Measurements from ENCODE around the gene PPP1R27.

PPP1R27 gene

GRCh38 chr17:81819708-81820107 lies 15.1 kb downstream of the PPP1R27 start:
- no peak for DNase-seq

- no peak for DNase-seq
Measured at GRCh38 chr17:81817758-81818147, 17.1 kb downstream of the PPP1R27 start.

DNA sequence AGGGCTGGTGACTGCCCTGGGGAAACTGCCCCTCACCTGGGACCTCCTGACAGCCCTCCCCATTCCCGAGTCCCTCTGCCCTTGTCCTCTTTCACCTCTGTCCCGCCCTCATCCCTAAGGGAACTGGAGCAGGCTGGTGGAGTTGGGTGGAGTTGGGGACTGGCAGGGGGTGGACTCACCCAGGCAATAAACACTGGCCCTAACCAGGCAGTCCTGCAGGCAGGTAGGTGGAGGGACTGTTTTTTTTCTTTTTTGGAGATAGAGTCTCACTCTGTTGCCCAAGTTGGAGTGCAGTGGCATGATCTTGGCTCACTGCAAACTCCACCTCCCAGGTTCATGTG lies 19.2 kb downstream of the PPP1R27 start:
- no peak for DNase-seq

DNA sequence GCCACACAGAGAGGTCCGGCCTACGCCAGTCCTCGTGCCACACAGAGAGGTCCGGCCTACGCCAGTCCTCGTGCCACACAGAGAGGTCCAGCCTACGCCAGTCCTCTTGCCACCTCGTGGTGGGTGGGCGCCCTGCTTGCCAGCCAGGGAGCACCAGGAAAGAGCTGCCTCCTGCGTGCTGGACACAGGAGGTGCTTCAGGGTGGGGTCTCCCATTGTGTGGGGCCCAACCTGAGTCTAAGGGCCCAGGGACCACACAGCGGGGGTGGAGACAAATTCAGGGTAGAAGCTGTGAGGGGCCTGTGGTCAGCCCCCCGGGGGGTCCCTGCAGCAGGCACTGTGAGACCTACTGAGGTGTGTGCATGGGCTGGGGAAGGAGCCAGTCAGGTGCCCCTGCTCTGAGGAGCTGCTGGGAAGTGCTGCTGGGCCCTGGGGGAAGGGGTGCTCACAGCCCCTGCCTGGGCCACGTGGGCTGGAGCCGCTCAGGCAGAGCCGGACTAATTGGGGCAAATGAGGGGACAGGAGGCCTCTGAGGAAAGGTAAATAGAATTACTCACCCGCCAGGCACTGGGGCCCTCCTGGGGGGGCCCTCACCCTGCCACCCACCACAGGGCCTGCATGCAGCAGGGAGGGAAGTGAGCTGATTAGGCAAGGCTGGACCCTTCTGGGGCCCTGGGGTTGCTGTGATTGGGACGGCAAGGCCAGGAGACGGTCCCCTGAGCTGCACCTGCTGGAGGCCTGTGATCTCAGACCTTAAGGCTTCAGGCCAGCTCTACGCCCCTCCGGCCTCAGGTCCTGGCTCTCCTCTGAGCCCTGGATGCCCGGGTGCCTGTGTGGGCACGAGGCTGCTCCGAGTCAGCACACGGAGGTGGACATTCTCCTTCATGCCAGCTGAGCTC lies 19.9 kb downstream of the PPP1R27 start:
- no peak for DNase-seq

DNA sequence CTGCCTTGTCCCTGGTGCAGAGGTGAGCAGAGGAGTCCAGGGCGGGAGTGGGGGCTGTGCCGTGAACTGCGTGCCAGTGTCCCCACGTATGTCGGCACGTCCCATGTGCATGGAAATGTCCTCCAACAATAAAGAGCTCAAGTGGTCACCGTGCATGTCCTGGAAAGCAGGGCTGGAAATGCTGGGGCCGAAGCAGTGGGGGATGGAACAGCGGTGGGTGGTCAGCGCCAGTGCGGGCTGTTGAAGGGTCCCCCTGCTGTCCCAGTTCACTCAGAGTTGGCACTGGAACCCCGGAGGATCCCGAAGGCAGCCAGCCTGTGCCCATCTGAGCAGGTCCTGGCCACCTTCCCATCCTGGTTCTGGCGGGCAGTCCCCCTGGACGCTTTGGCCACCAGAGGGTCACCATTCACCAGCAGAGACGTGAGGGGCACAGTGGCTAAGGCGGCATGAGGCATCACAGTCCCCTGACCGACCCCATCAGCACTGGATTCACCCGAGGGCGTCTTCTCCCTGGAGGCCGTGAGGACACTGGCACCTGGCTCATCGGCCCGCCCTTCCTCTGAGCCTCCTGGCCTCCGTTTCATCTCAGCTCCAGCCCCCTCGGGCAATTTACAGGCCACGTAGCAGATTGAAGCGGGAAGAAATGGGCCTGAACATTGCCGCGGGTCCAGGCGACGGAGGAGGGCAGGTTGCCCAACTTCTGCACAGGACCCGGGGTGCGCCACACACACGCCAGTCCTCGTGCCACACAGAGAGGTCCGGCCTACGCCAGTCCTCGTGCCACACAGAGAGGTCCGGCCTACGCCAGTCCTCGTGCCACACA lies 20.8 kb downstream of the PPP1R27 start:
- no peak for DNase-seq

- DNase-seq = no peak
Measured at GRCh38 chr17:81813371-81813684, 21.5 kb downstream of the PPP1R27 start.

DNA sequence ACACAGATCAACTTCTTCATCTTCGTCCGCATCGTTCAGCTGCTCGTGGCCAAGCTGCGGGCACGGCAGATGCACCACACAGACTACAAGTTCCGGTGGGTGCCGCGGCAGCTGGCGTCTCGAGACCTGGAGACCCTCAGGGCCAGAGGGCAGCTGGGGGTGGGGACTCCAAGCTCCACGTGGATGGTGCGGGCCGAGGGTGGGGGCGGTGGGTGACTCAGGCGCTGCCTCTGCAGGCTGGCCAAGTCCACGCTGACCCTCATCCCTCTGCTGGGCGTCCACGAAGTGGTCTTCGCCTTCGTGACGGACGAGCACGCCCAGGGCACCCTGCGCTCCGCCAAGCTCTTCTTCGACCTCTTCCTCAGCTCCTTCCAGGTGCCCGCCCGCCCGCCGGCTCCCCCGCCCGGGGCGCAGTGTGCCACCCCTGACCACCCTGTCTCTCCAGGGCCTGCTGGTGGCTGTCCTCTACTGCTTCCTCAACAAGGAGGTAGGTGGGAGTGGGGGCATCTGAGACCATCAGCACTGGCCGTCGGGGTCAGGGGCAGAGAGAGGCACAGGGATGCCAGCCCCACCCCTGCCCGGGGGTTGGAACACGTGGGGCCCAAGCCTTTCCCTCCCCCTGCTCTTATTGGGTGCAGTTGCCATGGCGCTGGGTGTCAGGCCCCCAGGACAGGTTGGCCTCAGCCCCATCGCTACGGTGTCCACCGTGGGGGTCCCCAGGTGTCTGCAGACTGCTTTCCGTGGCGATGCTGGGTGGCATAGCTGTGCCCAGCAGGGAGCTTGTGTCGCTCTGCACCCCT lies 22.1 kb downstream of the PPP1R27 start:
- no peak for DNase-seq

GRCh38 chr17:81811705-81812570 lies 22.9 kb downstream of the PPP1R27 start:
- no peak for DNase-seq

DNA sequence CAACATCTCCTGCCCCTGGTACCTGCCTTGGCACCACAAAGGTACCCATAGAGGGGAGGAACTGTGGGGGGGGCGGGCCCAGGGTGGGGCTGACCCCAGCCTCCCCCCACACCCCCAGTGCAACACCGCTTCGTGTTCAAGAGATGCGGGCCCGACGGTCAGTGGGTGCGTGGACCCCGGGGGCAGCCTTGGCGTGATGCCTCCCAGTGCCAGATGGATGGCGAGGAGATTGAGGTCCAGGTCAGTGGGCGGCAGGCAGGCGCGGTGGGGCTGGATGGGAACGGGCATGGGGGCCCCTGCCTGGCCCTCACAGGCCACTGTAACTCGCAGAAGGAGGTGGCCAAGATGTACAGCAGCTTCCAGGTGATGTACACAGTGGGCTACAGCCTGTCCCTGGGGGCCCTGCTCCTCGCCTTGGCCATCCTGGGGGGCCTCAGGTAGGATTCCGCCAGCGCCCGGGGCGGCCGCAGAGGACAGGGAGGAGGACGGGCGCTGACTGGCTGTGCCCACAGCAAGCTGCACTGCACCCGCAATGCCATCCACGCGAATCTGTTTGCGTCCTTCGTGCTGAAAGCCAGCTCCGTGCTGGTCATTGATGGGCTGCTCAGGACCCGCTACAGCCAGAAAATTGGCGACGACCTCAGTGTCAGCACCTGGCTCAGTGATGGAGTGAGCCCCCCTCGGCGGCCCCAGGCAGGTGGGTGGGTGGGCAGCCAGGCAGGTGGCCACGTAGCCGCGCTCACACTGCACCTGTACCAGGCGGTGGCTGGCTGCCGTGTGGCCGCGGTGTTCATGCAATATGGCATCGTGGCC lies 23.8 kb downstream of the PPP1R27 start:
- no peak for DNase-seq

- DNase-seq = no peak
Measured at GRCh38 chr17:81810476-81810875, 24.4 kb downstream of the PPP1R27 start.

- no peak for DNase-seq
Measured at GRCh38 chr17:81809556-81809998, 25.3 kb downstream of the PPP1R27 start.

GRCh38 chr17:81808778-81809555 lies 25.9 kb downstream of the PPP1R27 start:
- no peak for DNase-seq

- no peak for DNase-seq
Measured at GRCh38 chr17:81807839-81808238, 27.0 kb downstream of the PPP1R27 start.

- DNase-seq = no peak
Measured at GRCh38 chr17:81807210-81807719, 27.6 kb downstream of the PPP1R27 start.

DNA sequence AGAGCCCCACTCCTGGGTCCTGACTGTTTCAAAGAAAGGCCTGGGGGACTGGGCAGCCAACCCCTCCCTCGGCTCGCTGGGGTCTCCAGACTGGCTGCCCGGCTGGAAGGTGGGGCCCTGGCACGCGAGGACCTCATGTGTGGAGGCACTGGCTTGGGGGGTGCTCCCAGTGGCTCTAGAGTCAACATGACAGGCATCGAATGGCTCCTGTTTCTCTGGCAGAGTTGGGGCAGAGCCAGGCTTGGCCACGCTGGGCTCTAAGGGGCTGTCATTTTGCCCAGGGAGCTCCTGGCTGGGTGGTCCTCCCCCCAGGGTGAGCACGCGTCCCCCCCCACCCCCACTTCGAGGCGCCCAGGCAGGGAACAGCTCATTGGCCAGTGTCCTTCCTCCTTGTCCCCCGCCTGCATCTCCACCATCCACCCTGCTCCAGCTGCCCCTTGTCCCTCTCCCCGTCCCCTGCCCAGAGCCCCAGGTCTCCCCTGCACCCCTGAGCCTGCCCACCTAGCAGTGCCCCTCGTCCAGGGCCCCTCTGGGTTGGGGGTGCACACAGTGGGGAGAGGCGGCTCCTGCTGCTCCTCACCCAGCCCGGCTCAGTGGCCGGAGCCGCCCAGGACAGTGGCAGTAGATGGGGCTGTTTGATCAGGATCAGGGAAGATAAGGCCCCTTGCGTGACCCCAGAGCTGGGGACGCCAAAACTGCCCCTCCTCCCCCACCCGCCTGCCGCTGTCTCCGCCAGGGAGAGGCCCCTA lies 28.2 kb downstream of the PPP1R27 start:
- DNase-seq = no peak

DNA sequence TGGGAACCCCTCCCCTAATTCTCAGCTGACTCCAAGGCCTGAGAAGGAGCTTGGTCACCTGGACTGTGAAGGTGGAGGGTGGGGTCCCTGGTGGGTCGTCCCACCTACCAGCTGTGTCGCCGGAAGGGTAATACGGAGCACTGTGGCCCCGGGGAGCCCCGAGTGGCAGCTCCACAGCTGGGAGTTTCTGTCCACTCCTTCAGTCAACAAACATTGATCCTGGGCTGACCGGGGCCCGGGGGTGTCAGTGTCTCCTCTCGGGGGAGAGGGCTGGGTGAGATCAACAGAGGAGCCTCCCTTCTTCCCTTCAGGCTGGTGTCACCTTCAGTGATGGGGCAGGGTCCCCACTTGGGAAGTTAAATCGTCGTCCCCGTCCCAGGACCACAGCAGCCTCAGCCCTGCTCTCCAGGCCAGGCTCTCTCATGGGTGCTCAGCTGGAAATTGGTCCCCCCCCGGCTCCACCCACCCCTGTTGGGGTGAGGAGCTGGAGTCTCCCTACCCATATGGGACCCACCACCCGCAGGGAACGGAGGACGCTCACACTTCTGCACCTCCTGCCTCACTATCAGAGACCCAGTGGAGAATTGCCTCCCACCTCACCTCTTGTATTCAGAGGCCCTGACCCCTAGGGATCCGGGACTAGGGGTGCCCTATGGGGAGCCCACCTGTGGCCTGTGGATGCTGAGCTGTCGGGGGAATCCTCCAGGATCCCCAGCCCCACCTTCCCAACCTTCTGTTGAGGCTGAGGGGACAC lies 29.0 kb downstream of the PPP1R27 start:
- DNase-seq = no peak

- no peak for DNase-seq
Measured at GRCh38 chr17:81804559-81805399, 30.1 kb downstream of the PPP1R27 start.
